GM18951 (cell line): ENCODE results near the gene MYRF.

ENCODE experiments used
- POLR2A ChIP-seq: IDR thresholded peaks from 4 replicates; pipeline ENCODE4 v1.6.1; 2011; ENCODE audit warnings: mild to moderate bottlenecking; ENCODE audit not compliant: insufficient read length, insufficient read depth; ENCODE audit errors: extremely low read depth
- in situ Hi-C: fragments of 300-500 bp; cut with MboI; formaldehyde crosslinking; loops from one replicate; pipeline ENCODE4 v1.12.0; 2022; ENCODE audit warnings: low sequenced_read_pairs, mixed read lengths, inconsistent platforms; ENCODE audit not compliant: unreplicated experiment

Gene MYRF

DNA sequence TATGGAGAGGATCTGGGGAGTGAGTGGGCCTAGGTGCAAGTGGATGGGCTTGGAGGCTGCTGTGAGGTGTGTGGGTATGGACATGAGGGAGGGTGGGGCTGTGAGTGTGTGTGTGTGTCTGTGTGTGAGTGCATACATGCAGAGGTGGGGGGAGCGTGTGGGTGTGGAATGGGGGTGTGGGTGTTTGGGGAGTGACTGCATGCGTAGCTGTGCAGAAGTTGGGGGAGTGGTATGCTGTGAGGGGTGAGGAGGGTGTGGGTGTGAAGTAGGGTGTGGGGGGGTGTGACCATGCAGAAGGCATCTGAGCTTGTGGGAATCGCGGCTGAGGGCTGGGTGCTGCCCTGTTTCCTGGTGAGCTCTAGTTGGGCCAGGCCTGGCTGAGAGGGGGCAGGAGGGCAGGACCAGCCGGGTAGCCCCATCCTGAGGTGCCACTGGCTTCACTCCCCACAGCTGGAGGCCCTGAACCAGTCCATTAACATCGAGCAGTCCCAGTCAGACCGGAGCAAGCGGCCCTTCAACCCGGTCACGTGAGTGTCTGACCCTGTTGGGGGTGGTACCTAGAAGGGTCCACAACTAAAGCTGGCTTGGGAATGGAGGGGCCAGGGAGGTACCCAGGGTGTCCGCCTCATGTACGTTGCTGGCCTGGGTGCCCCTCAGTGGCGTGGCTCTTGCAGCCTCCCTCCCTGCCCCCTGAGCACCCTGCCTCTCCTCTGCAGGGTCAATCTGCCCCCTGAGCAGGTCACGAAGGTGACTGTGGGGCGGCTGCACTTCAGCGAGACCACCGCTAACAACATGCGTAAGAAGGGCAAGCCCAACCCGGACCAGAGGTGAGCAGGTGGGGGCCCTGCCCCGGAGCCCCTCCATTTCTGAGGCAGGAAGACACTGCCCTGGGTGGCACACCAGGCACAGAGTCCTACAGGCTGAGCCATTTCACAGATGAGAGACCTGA is 23.4 kb downstream of the MYRF start:
- in situ Hi-C loops: no loop called here
- no peak for TF ChIP-seq POLR2A

- in situ Hi-C loops: no loop called here
- no peak for TF ChIP-seq POLR2A
Measured at GRCh38 chr11:61776561-61777075, 24.2 kb downstream of the MYRF start.

GRCh38 chr11:61777234-61778090 is 25.0 kb downstream of the MYRF start:
- in situ Hi-C loops: no loop called here
- TF ChIP-seq POLR2A: no peak

GRCh38 chr11:61778357-61778886 is 26.0 kb downstream of the MYRF start:
- no peak for TF ChIP-seq POLR2A
- in situ Hi-C loops: no loop called here

DNA sequence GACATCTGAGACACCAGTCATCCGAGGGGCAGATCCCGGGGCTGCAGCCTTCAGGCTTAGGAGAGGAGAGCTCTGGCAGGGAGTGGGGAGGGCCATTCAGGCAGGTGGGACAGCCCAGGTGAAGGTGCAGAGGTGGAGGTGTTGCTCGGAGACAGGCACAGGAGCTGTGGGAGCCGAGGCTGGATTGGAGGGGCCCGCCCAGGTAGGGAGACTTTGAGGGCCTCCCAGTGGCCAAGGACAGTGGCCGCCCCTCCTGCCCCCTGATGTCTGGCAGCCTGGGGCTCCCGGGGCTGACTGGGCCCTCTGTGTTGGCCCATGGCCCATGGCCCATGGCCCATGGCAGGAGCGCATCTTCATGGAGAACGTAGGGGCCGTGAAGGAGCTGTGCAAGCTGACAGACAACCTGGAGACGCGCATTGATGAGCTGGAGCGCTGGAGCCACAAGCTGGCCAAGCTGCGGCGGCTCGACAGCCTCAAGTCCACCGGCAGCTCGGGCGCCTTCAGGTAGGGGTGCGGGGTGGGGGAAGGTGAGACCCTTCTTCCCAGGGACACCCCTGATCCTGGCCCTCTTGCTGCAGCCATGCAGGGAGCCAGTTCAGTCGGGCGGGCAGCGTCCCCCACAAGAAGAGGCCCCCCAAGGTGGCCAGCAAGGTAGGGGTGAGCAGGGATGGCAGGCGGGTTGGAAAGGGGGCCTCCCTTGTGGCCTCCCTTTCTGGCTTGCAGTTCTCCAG is 26.6 kb downstream of the MYRF start:
- in situ Hi-C loops: no loop called here
- no peak for TF ChIP-seq POLR2A

GRCh38 chr11:61779666-61780525 is 27.5 kb downstream of the MYRF start:
- in situ Hi-C loops: no loop called here
- no peak for TF ChIP-seq POLR2A

- in situ Hi-C loops: no loop called here
- no peak for TF ChIP-seq POLR2A
Measured at GRCh38 chr11:61780581-61781162, 28.2 kb downstream of the MYRF start.

DNA sequence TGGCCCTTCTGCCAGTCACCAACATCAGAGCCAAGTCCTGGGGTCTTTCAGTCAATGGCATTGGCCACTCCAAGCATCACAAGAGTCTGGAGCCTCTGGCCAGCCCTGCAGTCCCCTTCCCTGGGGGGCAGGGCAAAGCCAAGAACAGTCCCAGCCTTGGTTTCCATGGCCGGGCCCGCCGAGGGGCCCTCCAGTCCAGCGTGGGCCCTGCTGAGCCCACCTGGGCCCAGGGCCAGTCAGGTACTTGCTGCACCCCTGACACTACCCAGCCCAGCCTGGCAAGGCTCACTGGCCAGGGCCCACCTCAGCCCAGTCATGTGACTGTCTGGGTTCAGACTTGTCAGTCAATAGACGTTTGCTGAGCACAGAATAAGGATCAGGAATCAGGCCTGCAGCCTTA is 29.1 kb downstream of the MYRF start:
- TF ChIP-seq POLR2A: no peak
- in situ Hi-C loops: no loop called here

GRCh38 chr11:61782299-61782698 is 29.9 kb downstream of the MYRF start:
- in situ Hi-C loops: no loop called here
- TF ChIP-seq POLR2A: no peak

DNA sequence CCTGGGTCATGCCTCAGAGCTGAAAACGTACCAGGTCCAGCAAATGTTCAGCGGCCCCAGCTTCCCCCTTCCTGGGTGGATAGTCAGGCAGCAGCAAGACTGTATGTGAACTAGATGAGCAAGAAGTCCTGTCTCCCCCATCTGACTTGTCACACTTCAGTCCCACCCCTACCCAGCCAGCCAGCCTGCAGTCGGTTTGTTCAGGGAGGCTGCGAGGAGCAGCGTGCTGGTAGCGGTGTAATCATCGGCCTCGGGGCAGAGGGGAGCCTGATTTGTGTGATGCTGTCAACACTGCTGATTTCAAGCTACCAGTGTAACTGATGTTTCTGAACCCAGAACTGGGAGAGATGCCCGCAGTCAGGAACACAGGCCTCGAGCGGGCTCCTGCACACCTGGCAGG is 30.4 kb downstream of the MYRF start:
- TF ChIP-seq POLR2A: no peak
- in situ Hi-C loops: no loop called here

GRCh38 chr11:61783717-61784505 is 31.5 kb downstream of the MYRF start:
- TF ChIP-seq POLR2A: no peak
- in situ Hi-C loops: no loop called here
